GM12873 (cell line): ENCODE measurements around the gene CALCB.

Source experiments
- TF ChIP-seq, protein P1 (sequence below): IDR thresholded peaks from 2 replicates; pipeline ENCODE4 v1.5.1; 2012; ENCODE audit warnings: low read depth, mild to moderate bottlenecking, moderate library complexity, low read length, control low read depth; ENCODE audit not compliant: insufficient read depth; ENCODE audit errors: missing control alignments

Gene CALCB

DNA sequence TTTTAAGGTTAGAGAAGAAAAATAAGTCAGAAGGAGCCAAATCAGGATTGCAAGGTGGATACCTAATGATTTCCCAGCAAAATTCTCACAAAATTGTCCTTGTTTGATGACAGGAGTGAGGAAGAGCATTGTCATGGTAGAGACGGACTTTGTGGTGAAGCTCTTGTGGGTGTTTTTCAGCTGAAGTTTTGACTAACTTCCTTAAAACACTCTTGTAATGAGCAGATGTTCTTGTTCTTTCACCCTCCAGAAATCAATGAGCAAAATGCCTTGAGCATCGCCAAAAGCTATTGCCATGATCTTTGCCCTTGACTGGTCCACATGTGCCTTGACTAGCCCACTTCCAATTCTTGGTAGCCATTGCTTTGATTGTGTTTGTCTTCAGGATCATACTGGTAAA is 20.0 kb downstream of the CALCB start:
- TF ChIP-seq, protein P1, sequence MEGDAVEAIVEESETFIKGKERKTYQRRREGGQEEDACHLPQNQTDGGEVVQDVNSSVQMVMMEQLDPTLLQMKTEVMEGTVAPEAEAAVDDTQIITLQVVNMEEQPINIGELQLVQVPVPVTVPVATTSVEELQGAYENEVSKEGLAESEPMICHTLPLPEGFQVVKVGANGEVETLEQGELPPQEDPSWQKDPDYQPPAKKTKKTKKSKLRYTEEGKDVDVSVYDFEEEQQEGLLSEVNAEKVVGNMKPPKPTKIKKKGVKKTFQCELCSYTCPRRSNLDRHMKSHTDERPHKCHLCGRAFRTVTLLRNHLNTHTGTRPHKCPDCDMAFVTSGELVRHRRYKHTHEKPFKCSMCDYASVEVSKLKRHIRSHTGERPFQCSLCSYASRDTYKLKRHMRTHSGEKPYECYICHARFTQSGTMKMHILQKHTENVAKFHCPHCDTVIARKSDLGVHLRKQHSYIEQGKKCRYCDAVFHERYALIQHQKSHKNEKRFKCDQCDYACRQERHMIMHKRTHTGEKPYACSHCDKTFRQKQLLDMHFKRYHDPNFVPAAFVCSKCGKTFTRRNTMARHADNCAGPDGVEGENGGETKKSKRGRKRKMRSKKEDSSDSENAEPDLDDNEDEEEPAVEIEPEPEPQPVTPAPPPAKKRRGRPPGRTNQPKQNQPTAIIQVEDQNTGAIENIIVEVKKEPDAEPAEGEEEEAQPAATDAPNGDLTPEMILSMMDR, result no peak

DNA sequence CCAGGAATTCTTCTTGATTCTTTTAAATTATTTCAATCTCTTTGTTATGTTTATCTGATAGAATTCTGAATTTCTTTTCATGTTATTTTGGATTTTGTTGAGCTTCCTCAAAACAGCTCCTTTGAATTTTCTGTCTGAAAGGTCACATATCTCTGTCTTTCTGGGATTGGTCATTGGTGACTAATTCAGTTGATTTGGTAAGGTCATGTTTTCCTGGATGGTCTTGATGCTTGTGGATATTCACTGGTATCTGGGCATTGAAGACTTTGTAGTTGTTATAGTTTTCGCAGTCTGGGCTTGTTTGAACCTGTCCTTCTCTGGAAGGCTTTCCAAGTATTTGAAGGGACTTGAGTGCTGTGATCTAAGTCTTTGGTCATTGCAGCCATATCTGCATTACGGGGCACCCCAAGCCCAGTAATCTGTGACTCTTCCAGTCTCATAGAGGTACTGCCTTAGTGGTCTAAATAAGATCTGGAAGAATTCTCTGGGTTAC is 22.4 kb downstream of the CALCB start:
- TF ChIP-seq, protein P1, result no peak

DNA sequence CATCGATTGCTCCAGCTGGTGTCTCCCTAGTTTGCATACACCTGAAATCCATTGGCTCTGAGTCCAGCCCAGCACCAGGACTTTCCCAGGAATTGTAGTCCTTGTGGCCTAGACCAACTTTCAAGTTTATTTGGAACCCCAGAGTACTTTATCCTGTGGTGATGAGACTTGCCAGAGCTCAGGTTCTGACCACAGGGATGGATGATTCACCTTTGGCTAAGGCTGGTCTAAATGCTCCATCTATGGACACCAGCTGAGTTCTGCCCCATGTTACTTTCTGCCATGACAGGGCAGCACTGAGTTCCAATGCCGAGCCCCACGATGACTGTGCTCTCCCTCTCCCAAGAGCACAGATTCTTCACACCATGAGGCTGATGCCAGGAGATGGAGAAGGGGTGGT is 24.0 kb downstream of the CALCB start:
- TF ChIP-seq, protein P1, result no peak

GRCh38 chr11:15099267-15099666 is 25.9 kb downstream of the CALCB start:
- TF ChIP-seq, protein P1, result no peak

DNA sequence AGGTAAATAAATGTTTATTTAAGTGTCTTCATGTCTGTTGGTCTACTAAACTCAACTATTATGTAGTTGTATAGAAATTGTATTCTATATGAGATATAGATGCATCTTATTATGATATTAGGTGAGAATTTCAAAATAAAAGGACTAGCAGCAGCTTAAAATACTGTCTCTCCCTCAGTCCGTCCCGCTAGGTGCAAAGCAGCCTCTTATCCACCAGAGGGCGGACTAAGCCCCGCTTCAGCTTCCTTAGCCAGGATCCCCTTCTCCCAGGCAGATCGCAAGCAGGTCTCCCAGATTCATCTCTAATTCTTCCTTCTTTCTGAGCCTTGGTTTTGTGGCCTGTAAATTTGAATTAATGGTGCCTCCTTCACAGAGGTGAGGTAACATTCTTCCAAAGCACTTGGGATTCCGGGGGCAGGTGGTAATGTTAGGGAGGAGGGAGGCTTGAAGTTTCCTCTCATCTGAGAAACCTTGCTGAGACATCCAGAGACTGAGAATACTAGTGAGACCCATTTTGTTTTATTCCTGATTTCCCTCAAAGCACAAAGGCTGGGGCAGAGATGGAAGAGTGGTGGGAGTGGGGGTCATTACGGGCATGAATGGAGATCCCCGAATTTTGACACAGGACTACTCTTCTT is 27.8 kb downstream of the CALCB start:
- TF ChIP-seq, protein P1, result peak; percentile 92

- TF ChIP-seq, protein P1, result no peak
Observed at GRCh38 chr11:15104166-15104565, 30.8 kb downstream of the CALCB start.

DNA sequence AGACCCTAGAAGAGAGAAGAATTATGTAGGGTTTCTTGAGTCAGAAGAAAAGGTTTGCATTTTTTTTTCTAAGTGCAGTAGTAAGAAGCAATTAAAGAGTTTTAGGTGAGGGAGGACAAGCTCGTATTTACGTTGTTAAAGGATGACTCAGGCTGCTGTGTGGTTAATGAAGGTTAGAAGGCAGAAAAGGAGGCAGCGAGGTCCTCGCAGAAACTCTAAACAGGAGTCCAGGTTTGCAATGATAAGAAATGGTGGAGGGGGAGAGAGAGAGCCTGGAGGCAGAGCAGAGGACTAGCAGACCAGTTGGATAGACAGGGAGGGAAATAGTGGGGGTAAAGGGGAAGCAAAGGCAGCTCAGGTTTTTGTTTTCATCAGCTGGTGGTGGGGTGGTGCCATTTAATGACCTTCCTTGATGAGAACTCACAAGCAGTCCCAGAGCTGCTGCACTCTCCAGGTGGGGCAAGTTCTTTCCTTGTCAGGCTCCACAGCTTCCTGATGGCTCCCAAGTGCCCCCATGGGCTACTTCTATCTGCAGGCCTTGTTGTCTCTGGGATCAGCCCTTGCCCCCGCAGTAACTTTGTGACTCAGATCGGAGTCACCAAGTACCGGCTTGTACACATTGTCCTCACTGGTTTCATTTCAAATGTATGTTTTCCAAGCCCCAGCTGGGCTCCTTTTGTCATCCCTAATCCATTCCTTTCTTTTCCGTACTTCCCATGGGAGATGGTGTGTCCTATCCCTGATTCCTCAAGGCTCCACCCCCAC is 33.0 kb downstream of the CALCB start:
- TF ChIP-seq, protein P1, result no peak
